Measurements from ENCODE around the gene CC2D1A.
"Not testable (repeated sequence)": the region's sequence is repeated elsewhere in the genome, so short reads cannot be mapped to it uniquely, and the experiment has no call there.

The CC2D1A gene

DNA sequence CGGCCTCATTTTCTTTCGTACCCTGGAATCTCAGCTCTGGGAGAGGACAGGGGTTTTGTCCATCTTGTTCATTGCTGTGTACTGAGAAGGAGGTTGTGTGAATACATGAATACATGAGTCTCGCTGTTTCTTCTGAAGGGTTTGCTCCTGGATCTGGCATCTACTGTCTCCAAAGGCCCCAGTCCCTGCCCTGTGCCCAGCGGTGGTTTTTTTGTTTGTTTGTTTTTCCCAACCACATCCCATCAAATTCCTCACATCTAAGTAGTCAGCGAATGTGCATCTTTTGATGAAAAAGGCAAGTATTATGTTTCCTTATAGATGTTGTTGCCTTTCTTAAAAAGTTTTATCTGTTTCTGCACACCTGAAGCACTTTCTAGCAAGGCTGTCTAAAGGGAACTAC, 58.8 kb downstream of the CC2D1A start:
- peak; percentile 3 for DNase-seq (ENCODE audit: low read depth)
- TF ChIP-seq, protein P1, sequence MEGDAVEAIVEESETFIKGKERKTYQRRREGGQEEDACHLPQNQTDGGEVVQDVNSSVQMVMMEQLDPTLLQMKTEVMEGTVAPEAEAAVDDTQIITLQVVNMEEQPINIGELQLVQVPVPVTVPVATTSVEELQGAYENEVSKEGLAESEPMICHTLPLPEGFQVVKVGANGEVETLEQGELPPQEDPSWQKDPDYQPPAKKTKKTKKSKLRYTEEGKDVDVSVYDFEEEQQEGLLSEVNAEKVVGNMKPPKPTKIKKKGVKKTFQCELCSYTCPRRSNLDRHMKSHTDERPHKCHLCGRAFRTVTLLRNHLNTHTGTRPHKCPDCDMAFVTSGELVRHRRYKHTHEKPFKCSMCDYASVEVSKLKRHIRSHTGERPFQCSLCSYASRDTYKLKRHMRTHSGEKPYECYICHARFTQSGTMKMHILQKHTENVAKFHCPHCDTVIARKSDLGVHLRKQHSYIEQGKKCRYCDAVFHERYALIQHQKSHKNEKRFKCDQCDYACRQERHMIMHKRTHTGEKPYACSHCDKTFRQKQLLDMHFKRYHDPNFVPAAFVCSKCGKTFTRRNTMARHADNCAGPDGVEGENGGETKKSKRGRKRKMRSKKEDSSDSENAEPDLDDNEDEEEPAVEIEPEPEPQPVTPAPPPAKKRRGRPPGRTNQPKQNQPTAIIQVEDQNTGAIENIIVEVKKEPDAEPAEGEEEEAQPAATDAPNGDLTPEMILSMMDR (IDR thresholded peaks at IDR 0.05; ENCODE audit: control insufficient read depth, insufficient read depth, low read depth, low read length, missing control alignments): no peak
- H3K4me3 ChIP-seq (ENCODE audit: control insufficient read depth, low read depth, low read length): no peak overlapping the region

DNA sequence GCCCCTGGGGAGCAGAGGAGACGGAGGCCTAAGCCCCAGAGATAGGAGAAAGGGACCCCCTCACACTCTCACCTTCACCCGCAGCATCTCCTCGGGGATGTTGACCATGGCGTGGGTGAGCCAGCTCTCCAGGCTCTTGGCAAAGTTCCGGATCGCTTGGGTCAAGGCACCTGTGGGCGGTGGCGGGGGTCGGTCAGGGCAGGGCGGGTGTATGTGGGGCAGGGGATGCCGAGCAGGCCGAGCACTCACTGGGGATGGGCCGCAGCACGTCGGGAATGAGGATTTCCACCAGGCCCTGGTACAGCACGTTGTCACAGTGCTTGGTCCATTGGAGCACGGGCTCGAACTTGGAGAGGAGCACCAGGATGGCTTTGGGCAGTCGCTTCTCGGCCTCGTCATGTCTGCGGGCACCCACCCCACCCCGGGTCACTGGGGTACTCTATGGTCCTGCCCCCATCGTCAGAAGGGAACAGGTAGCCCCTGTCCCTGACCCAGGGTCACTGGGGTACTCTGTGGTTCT, 59.4 kb downstream of the CC2D1A start:
- TF ChIP-seq, protein P1 (IDR thresholded peaks at IDR 0.05; ENCODE audit: control insufficient read depth, insufficient read depth, low read depth, low read length, missing control alignments): no peak
- no peak for DNase-seq (ENCODE audit: low read depth)
- no peak overlapping the region for H3K4me3 ChIP-seq (ENCODE audit: control insufficient read depth, low read depth, low read length)

GRCh38 chr19:13965926-13966683, 60.1 kb downstream of the CC2D1A start:
- DNase-seq (ENCODE audit: low read depth): no peak
- H3K4me3 ChIP-seq (ENCODE audit: control insufficient read depth, low read depth, low read length): no peak overlapping the region
- TF ChIP-seq, protein P1 (IDR thresholded peaks at IDR 0.05; ENCODE audit: control insufficient read depth, insufficient read depth, low read depth, low read length, missing control alignments): no peak

GRCh38 chr19:13966684-13967128, 60.7 kb downstream of the CC2D1A start:
- TF ChIP-seq, protein P1 (IDR thresholded peaks at IDR 0.05; ENCODE audit: control insufficient read depth, insufficient read depth, low read depth, low read length, missing control alignments): no peak
- H3K4me3 ChIP-seq (ENCODE audit: control insufficient read depth, low read depth, low read length): no peak overlapping the region
- no peak for DNase-seq (ENCODE audit: low read depth)

DNA sequence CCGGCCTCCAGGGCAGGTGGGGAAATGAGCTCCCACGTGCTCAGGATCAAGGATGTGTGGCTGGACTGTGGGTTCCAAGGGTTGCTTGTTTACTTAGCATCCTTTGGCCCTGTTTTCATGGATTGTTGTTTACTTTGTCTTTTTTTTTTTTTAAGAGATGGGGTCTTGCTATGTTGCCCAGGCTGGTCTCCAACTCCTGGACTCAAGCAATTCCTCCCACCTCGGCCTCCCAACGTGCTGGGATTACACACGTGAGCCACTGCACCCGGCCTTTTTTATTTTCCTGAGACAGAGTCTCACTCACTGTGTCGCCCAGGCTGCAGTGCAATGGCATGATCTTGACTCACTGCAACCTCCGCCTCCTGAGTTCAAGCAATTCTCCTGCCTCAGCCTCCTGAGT, 61.2 kb downstream of the CC2D1A start:
- DNase-seq (ENCODE audit: low read depth); H3K4me3 ChIP-seq (ENCODE audit: control insufficient read depth, low read depth, low read length): not testable (repeated sequence)

GRCh38 chr19:13968383-13968935, 62.5 kb downstream of the CC2D1A start:
- DNase-seq (ENCODE audit: low read depth): no peak
- H3K4me3 ChIP-seq (ENCODE audit: control insufficient read depth, low read depth, low read length): no peak overlapping the region
- TF ChIP-seq, protein P1 (IDR thresholded peaks at IDR 0.05; ENCODE audit: control insufficient read depth, insufficient read depth, low read depth, low read length, missing control alignments): no peak

GRCh38 chr19:13968999-13969398, 63.0 kb downstream of the CC2D1A start:
- TF ChIP-seq, protein P1 (IDR thresholded peaks at IDR 0.05; ENCODE audit: control insufficient read depth, insufficient read depth, low read depth, low read length, missing control alignments): no peak
- H3K4me3 ChIP-seq (ENCODE audit: control insufficient read depth, low read depth, low read length): no peak overlapping the region
- DNase-seq (ENCODE audit: low read depth): no peak

All from AG09309 (cell line).